Astrocyte (in vitro differentiated cells and primary cell): ENCODE measurements around the gene KCNS3. TPM values are rescaled to one million over a fixed set of nuclear protein-coding genes. Genes with fewer than 3 reads are reported as not detected.

Experiments
- total RNA-seq: library from RNA; stranded (reverse); gene quantifications from 2 replicates; pipeline ENCODE4 v1.2.1, GENCODE V29; 2021

Gene KCNS3
- total RNA-seq, 1 donor from 2014 or later, result 1.7 TPM

Other genes starting within 250 kb of the KCNS3 start
- 17.3 and 20.1 TPM in 2 replicates for gene SMC6, start 124.9 kb upstream of the KCNS3 start, total RNA-seq
- 4.6 and 9.1 TPM in 2 replicates for gene GEN1, start 124.5 kb upstream of the KCNS3 start, total RNA-seq
- gene MSGN1, start 62.2 kb upstream of the KCNS3 start, total RNA-seq, result not detected in 2 replicates